Measurements from ENCODE around the gene GMDS. TPM values are rescaled to one million over a fixed set of nuclear protein-coding genes. Genes with fewer than 3 reads are reported as not detected.

The GMDS gene
- total and polyA plus RNA-seq, 2 of the 13 experiments (the other 11 are each of a cell fraction or from before 2014, with no cell fraction given) = 64.4 to 112 TPM

- BruUV-seq (replicated peaks) = no TSS peak
- no peak for DNase-seq (ENCODE audit: low spot score)
- Histone ChIP-seq H2AFZ (ENCODE audit: low read length) (no peak overlapping the region), H3K9me3 (ENCODE audit: low read length) (no peaks in the 10 kb centered on the region), H3K27ac (ENCODE audit: extremely low read length, insufficient read depth, low read length) (no peak overlapping the region), H3K4me1 (ENCODE audit: insufficient read depth, low read length) (no peaks in the 10 kb centered on the region), H3K79me2 (ENCODE audit: insufficient read depth, low read length) (no peaks in the 10 kb centered on the region), H3K9ac (ENCODE audit: insufficient read depth, low read depth, low read length) (no peak overlapping the region), H4K20me1 (ENCODE audit: insufficient read depth, low read length) (no peaks in the 10 kb centered on the region; the same call in 1 of the 2 replicates), H3K4me3 (replicated peaks in 1 of 3; ENCODE audit: insufficient read depth in 1 of 3, low read depth in 2 of 3, low read length in 3 of 3) (no peak overlapping the region), H3K27me3 (ENCODE audit: control insufficient read depth in 1 of 2, insufficient read depth in 2 of 2, low read length in 2 of 2) (no peaks in the 10 kb centered on the region), H3K36me3 (replicated peaks in 1 of 2; ENCODE audit: control insufficient read depth in 1 of 2, insufficient read depth in 2 of 2, low read length in 2 of 2) (peaks cover 4 to 28% of the 10 kb centered on the region in 2 experiments), H3K4me2 (ENCODE audit: low read depth, low read length) (no peak overlapping the region)
- CTCF ChIA-PET (ENCODE audit: low intra/inter-chr PET ratio, low total read pairs) = no interaction called here
- POLR2A ChIA-PET = no interaction called here
- no peak for ATAC-seq
- in situ Hi-C loops (cut with HindIII; ENCODE audit: extremely low pct_ligation_motif_present, low pct_unique_long_range_greater_than_20kb) (no loop called here), intact Hi-C loops (cut with micrococcal nuclease; ENCODE audit: unreplicated experiment) (no loop called here)
- no peak for FAIRE-seq
- 97% methylated on average over 6 of the region's 6 CpGs for WGBS (ENCODE audit: low lambda C conversion rate)
- no peak for TF ChIP-seq ZNF124 (CRISPR knock-in tag; IDR thresholded peaks at IDR 0.05)
- TF ChIP-seq, protein P1, sequence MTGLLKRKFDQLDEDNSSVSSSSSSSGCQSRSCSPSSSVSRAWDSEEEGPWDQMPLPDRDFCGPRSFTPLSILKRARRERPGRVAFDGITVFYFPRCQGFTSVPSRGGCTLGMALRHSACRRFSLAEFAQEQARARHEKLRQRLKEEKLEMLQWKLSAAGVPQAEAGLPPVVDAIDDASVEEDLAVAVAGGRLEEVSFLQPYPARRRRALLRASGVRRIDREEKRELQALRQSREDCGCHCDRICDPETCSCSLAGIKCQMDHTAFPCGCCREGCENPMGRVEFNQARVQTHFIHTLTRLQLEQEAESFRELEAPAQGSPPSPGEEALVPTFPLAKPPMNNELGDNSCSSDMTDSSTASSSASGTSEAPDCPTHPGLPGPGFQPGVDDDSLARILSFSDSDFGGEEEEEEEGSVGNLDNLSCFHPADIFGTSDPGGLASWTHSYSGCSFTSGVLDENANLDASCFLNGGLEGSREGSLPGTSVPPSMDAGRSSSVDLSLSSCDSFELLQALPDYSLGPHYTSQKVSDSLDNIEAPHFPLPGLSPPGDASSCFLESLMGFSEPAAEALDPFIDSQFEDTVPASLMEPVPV (CRISPR knock-in tag; IDR thresholded peaks at IDR 0.05) = no peak
- no peak for TF ChIP-seq SMAD9 (CRISPR knock-in tag; IDR thresholded peaks at IDR 0.05)
- TF ChIP-seq, protein P2, sequence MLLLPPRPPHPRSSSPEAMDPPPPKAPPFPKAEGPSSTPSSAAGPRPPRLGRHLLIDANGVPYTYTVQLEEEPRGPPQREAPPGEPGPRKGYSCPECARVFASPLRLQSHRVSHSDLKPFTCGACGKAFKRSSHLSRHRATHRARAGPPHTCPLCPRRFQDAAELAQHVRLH (CRISPR knock-in tag; IDR thresholded peaks at IDR 0.05; ENCODE audit: borderline replicate concordance, low read depth) = no peak
- no peak for TF ChIP-seq NFYC (CRISPR knock-in tag; IDR thresholded peaks at IDR 0.05)
- TF ChIP-seq ZNF776 (CRISPR knock-in tag; IDR thresholded peaks at IDR 0.05) = no peak
- no peak for TF ChIP-seq NFATC3 (CRISPR knock-in tag; IDR thresholded peaks at IDR 0.05)
- no peak for TF ChIP-seq GATAD1 (CRISPR knock-in tag; IDR thresholded peaks at IDR 0.05)
- no peak for TF ChIP-seq ZXDC (CRISPR knock-in tag; IDR thresholded peaks at IDR 0.05)
- no peak for TF ChIP-seq THAP8 (CRISPR knock-in tag; IDR thresholded peaks at IDR 0.05; ENCODE audit: borderline replicate concordance)
- no peak for TF ChIP-seq XRCC5 (optimal IDR thresholded peaks at IDR 0.05; ENCODE audit: low read length)
- no peak for TF ChIP-seq NFIB (CRISPR knock-in tag; IDR thresholded peaks at IDR 0.05; ENCODE audit: borderline replicate concordance)
- TF ChIP-seq, protein P3, sequence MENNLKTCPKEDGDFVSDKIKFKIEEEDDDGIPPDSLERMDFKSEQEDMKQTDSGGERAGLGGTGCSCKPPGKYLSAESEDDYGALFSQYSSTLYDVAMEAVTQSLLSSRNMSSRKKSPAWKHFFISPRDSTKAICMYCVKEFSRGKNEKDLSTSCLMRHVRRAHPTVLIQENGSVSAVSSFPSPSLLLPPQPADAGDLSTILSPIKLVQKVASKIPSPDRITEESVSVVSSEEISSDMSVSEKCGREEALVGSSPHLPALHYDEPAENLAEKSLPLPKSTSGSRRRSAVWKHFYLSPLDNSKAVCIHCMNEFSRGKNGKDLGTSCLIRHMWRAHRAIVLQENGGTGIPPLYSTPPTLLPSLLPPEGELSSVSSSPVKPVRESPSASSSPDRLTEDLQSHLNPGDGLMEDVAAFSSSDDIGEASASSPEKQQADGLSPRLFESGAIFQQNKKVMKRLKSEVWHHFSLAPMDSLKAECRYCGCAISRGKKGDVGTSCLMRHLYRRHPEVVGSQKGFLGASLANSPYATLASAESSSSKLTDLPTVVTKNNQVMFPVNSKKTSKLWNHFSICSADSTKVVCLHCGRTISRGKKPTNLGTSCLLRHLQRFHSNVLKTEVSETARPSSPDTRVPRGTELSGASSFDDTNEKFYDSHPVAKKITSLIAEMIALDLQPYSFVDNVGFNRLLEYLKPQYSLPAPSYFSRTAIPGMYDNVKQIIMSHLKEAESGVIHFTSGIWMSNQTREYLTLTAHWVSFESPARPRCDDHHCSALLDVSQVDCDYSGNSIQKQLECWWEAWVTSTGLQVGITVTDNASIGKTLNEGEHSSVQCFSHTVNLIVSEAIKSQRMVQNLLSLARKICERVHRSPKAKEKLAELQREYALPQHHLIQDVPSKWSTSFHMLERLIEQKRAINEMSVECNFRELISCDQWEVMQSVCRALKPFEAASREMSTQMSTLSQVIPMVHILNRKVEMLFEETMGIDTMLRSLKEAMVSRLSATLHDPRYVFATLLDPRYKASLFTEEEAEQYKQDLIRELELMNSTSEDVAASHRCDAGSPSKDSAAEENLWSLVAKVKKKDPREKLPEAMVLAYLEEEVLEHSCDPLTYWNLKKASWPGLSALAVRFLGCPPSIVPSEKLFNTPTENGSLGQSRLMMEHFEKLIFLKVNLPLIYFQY (CRISPR knock-in tag; IDR thresholded peaks at IDR 0.05; ENCODE audit: borderline replicate concordance) = no peak
- no peak for TF ChIP-seq EED (CRISPR knock-in tag; IDR thresholded peaks at IDR 0.05)
- no peak for TF ChIP-seq ZNF7 (CRISPR knock-in tag; IDR thresholded peaks at IDR 0.05)
- TF ChIP-seq, protein P4, sequence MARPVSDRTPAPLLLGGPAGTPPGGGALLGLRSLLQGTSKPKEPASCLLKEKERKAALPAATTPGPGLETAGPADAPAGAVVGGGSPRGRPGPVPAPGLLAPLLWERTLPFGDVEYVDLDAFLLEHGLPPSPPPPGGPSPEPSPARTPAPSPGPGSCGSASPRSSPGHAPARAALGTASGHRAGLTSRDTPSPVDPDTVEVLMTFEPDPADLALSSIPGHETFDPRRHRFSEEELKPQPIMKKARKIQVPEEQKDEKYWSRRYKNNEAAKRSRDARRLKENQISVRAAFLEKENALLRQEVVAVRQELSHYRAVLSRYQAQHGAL (CRISPR knock-in tag; IDR thresholded peaks at IDR 0.05; ENCODE audit: not compliant biosample characterization) = no peak
Observed at GRCh38 chr6:1784422-1784884, 461.0 kb downstream of the GMDS start.
